Heart left ventricle (tissue), 16 donors: ENCODE results near the gene FMNL1. TPM values are rescaled to one million over a fixed set of nuclear protein-coding genes. Genes with fewer than 3 reads are reported as not detected.
A peak's percentile ranks its signal among the peaks of the same experiment; 100 is the strongest.

ENCODE experiments used
- ATAC-seq, 4 donors: fragments of 200-7000 bp; cut with Tn5 transposase; one replicate each; pipeline ENCODE4 v1.9.1; 2020 to 2022; ENCODE audit warnings: moderate library complexity in 4 of 4, mild to moderate bottlenecking in 3 of 4, moderate number of reproducible peaks in 1 of 4
- DNase-seq, 5 donors: peaks; one replicate each; pipeline ENCODE4 v3.0.0-alpha.2; 2020
- H3K27ac ChIP-seq, 12 donors: fragments of 200-600 bp; sonication (generic) in 4 of 12; one replicate each; pipeline versions ENCODE4 v1.5.0 to v1.8.0; 2016 to 2022; ENCODE audit warnings: mild to moderate bottlenecking in 2 of 12
- H3K27me3 ChIP-seq, 9 donors: fragments of 200-600 bp; sonication (generic) in 2 of 9; one replicate each; pipeline versions ENCODE4 v1.5.1 to v1.8.0; 2016 to 2022; ENCODE audit warnings: mild to moderate bottlenecking in 3 of 9
- H3K36me3 ChIP-seq, 9 donors: fragments of 200-600 bp; sonication (generic) in 2 of 9; one replicate each; pipeline versions ENCODE4 v1.5.0 to v1.8.0; 2018 to 2022; ENCODE audit warnings: mild to moderate bottlenecking in 2 of 9
- H3K4me1 ChIP-seq, 12 donors: fragments of 200-600 bp; sonication (generic) in 4 of 12; one replicate each; pipeline versions ENCODE4 v1.5.0 to v1.8.0; 2016 to 2022; ENCODE audit warnings: mild to moderate bottlenecking in 3 of 12
- H3K4me3 ChIP-seq, 12 donors: fragments of 200-600 bp; sonication (generic) in 4 of 12; one replicate each; pipeline versions ENCODE4 v1.5.0 to v1.8.0; 2017 to 2022; ENCODE audit warnings: mild to moderate bottlenecking in 9 of 12, moderate library complexity in 4 of 12
- H3K9me3 ChIP-seq, 12 donors: fragments of 200-600 bp; sonication (generic) in 4 of 12; one replicate each; pipeline versions ENCODE4 v1.5.0 to v1.8.0; 2016 to 2022; ENCODE audit warnings: mild to moderate bottlenecking in 1 of 12
- POLR2A ChIP-seq, 2 donors: fragments of 450-650 bp; IDR thresholded peaks; one replicate each; pipeline ENCODE4 v1.6.1; 2017; ENCODE audit warnings: antibody characterized with exemption in 2 of 2, mild to moderate bottlenecking in 2 of 2, moderate library complexity in 2 of 2
- WGBS, 4 donors: extraction: QIAGEN DNeasy Blood & Tissue Kit in 2 of 4; methylation state at CpG; one replicate each; pipeline versions ENCODE4 v1.1.5 to v1.1.7; 2013 to 2018; 5-methylcytosine and 5-hydroxymethylcytosine counted together
- intact Hi-C, 10 donors: fragments of 100-400 bp; cut with DNase I; formaldehyde crosslinking; loops; one replicate each; pipeline versions ENCODE4 v1.11.1 to v1.14.2; 2022
- polyA plus RNA-seq, 2 donors: library from polyadenylated mRNA; stranded (reverse); fragments of 200-250 nt; gene quantifications; one replicate each; pipeline ENCODE4 v1.2.3, GENCODE V29; 2013
- total RNA-seq, 9 donors: library from RNA; depleted of rRNA in 2 of 9; stranded (reverse); fragments of >200 nt in 2 of 9; fragmentation: NEBNext Ultra II Directional in 3 of 9; extraction: Animal tissue kit (Norgen Biotek cat#: 25700) in 3 of 9; gene quantifications; one replicate each; pipeline versions ENCODE4 v1.1.0 to v1.2.4, GENCODE V29; 2016 to 2023
- TF ChIP-seq, protein P1 (sequence below), 12 donors: fragments of 200-600 bp; sonication (generic) in 4 of 12; IDR thresholded peaks; one replicate each; pipeline versions ENCODE4 v1.5.0 to v1.8.0; 2018 to 2022; ENCODE audit warnings: antibody characterized with exemption in 12 of 12, mild to moderate bottlenecking in 5 of 12
- donor health status: ischemic (EF 13 %, LVEDD 7.1; RV severe dilation, severe dysfunction).
- donor health status: healthy with polysubstance abuse.
- donor health status: DM: no; HTN: yes; CAD: no.
- donor health status: DM: no; HTN: no; CAD: no.
- donor health status: ischemic (EF 25% LVEDD 6.9; RV normal size, moderate dysfunction).
- donor health status: ischemic (EF 25% LVEDD 5.7; RV mildly dilated, moderate dysfunction).
- donor health status: healthy.
- donor health status: DM: yes; HTN: yes; CAD: no.
- donor health status: ischemic (EF 35%, LVEDD 5.7; RV mildly dilated, moderate dysfunction).
- donor health status: nonischemic (EF 11% LVEDD 7.7; RV severe dilation, severe dysfunction).
- donor health status: DM: yes; HTN: yes; CAD: no.
- donor health status: PGD.
- donor health status: ischemic (EF 29% LVEDD 5.4; RV normal size, mild dysfunction).
- donor health status: nonischemic (EF 23%, LVEDD 6.1; RV moderate dilation, normal function).

FMNL1 gene
- total and polyA plus RNA-seq, 11 donors: 5.4 to 52.8 (median 8.7) TPM

GRCh38 chr17:45282683-45283644 lies 61.3 kb downstream of the FMNL1 start:
- TF ChIP-seq, protein P1, sequence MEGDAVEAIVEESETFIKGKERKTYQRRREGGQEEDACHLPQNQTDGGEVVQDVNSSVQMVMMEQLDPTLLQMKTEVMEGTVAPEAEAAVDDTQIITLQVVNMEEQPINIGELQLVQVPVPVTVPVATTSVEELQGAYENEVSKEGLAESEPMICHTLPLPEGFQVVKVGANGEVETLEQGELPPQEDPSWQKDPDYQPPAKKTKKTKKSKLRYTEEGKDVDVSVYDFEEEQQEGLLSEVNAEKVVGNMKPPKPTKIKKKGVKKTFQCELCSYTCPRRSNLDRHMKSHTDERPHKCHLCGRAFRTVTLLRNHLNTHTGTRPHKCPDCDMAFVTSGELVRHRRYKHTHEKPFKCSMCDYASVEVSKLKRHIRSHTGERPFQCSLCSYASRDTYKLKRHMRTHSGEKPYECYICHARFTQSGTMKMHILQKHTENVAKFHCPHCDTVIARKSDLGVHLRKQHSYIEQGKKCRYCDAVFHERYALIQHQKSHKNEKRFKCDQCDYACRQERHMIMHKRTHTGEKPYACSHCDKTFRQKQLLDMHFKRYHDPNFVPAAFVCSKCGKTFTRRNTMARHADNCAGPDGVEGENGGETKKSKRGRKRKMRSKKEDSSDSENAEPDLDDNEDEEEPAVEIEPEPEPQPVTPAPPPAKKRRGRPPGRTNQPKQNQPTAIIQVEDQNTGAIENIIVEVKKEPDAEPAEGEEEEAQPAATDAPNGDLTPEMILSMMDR (IDR thresholded peaks at IDR 0.05): no peak
- TF ChIP-seq POLR2A (IDR thresholded peaks at IDR 0.05): no peak
- no peaks in the 10 kb centered on the region for H3K27me3 ChIP-seq
- DNase-seq (peak in 2 of 5 donors; percentile 73 to 87), ATAC-seq (peak; percentile 44 to 75 (median 62))
- H3K36me3 ChIP-seq: peaks cover 0 to 84% (median 62%) of the 10 kb centered on the region in 9 donors
- intact Hi-C loops: no loop called here
- H3K4me3 ChIP-seq: no peak overlapping the region
- 46 to 62% (median 56%) methylated on average over 18 to 21 of the region's 21 CpGs for WGBS, 4 donors
- H3K9me3 ChIP-seq: no peaks in the 10 kb centered on the region
- H3K4me1 ChIP-seq: peaks cover 0 to 67% (median 41%) of the 10 kb centered on the region in 12 donors
- H3K27ac ChIP-seq: peak overlapping the region in 11 of 12 donors; percentile 65 to 91 (median 86)

DNA sequence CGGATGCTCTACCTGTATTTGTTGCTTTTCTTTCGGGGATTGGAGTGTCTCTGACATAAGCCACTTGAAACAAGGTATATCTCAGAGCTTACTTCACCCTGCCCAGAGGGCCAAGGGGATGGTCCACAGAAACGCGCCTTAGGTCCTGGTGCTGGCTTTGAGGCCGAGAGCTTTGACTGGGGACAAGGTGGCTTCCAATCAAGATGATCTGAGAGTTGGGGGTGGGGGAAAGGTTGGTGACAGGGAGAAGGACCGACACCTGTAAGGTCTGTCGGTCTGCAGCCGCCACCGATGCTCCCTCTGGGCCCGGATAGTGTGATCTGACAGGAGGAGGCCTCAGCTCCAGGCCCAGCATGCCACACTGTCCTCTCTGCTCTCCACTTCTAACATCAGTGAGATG lies 62.0 kb downstream of the FMNL1 start:
- Histone ChIP-seq H3K4me1 (peaks cover 0 to 67% (median 40%) of the 10 kb centered on the region in 12 donors), H3K4me3 (no peak overlapping the region), H3K9me3 (no peaks in the 10 kb centered on the region), H3K36me3 (peaks cover 0 to 88% (median 67%) of the 10 kb centered on the region in 9 donors), H3K27me3 (no peaks in the 10 kb centered on the region), H3K27ac (peak overlapping the region in 11 of 12 donors; percentile 65 to 91 (median 86))
- no peak for TF ChIP-seq POLR2A (IDR thresholded peaks at IDR 0.05)
- TF ChIP-seq, protein P1 (IDR thresholded peaks at IDR 0.05): no peak
- intact Hi-C loops: no loop called here
- 84 to 93% (median 88%) methylated on average over 8 to 10 of the region's 10 CpGs for WGBS, 4 donors
- ATAC-seq (no peak), DNase-seq (no peak)

- intact Hi-C loops: no loop called here
- WGBS, 4 donors: 63 to 65% (median 64%) methylated on average over 17 to 21 of the region's 21 CpGs
- H3K36me3 ChIP-seq: peaks cover 0 to 90% (median 74%) of the 10 kb centered on the region in 9 donors
- H3K4me3 ChIP-seq: no peak overlapping the region
- peak overlapping the region; percentile 35 to 91 (median 86) for H3K27ac ChIP-seq
- no peaks in the 10 kb centered on the region for H3K27me3 ChIP-seq
- H3K9me3 ChIP-seq: no peaks in the 10 kb centered on the region
- TF ChIP-seq, protein P1 (IDR thresholded peaks at IDR 0.05): peak in 7 of 12 donors; percentile 8 to 35 (median 30)
- TF ChIP-seq POLR2A (IDR thresholded peaks at IDR 0.05): no peak
- peak; percentile 65 to 90 (median 73) for DNase-seq
- ATAC-seq: peak; percentile 42 to 82 (median 62)
- peaks cover 0 to 67% (median 44%) of the 10 kb centered on the region in 12 donors for H3K4me1 ChIP-seq
Observed at GRCh38 chr17:45284176-45285140, 62.8 kb downstream of the FMNL1 start.
